K562 (cell line): ENCODE results near the gene G6PC3. TPM values are rescaled to one million over a fixed set of nuclear protein-coding genes. Genes with fewer than 3 reads are reported as not detected.
A peak's percentile ranks its signal among the peaks of the same experiment; 100 is the strongest.

ENCODE experiments used
- ARID1B ChIP-seq: fragments of 450-650 bp; IDR thresholded peaks from 2 replicates; pipeline ENCODE4 v1.6.1; 2016; ENCODE audit warnings: antibody characterized with exemption, mild to moderate bottlenecking, inconsistent platforms
- CBX1 ChIP-seq: sonication (generic); IDR thresholded peaks from 2 replicates; pipeline ENCODE4 v1.6.1; 2016; ENCODE audit warnings: antibody characterized with exemption, low read depth, mild to moderate bottlenecking
- E2F4 ChIP-seq: sonication (generic); formaldehyde crosslinking; IDR thresholded peaks from 2 replicates; pipeline ENCODE4 v1.8.0; 2022; ENCODE audit warnings: mild to moderate bottlenecking, low read depth, missing genetic modification reagents
- ELK3 ChIP-seq: fragments of 450-650 bp; formaldehyde crosslinking; IDR thresholded peaks from 2 replicates; pipeline ENCODE4 v1.4.0; 2020; ENCODE audit warnings: mild to moderate bottlenecking
- FOSL1 ChIP-seq: fragments of 200-800 bp; sonication (Bioruptor generic); conservative IDR thresholded peaks from 2 replicates; pipeline ENCODE4 v1.6.1; 2016; ENCODE audit warnings: missing genetic modification characterization, missing compliant biosample characterization
- GTF3C2 ChIP-seq: IDR thresholded peaks from 3 replicates; pipeline ENCODE4 v1.6.1; 2011; ENCODE audit warnings: borderline replicate concordance, mild to moderate bottlenecking, moderate library complexity; ENCODE audit not compliant: insufficient read length; ENCODE audit errors: extremely low read depth
- ILF3 ChIP-seq: fragments of 450-650 bp; IDR thresholded peaks from 2 replicates; pipeline ENCODE4 v1.6.1; 2018; ENCODE audit warnings: antibody characterized with exemption, mild to moderate bottlenecking, moderate library complexity, borderline replicate concordance
- KLF13 ChIP-seq: fragments of 450-650 bp; IDR thresholded peaks from 2 replicates; pipeline ENCODE4 v1.6.1; 2016; ENCODE audit warnings: missing genetic modification characterization, low read depth, mild to moderate bottlenecking, missing compliant biosample characterization, moderate library complexity, borderline replicate concordance
- MAFK ChIP-seq: IDR thresholded peaks from 2 replicates; pipeline ENCODE4 v1.6.1; 2011; ENCODE audit warnings: low read length, improper control_type of control experiment
- MED1 ChIP-seq: sonication (generic); formaldehyde crosslinking; IDR thresholded peaks from 2 replicates; pipeline ENCODE4 v1.8.1; 2023; ENCODE audit warnings: missing genetic modification reagents, borderline replicate concordance
- MEIS2 ChIP-seq: fragments of 450-650 bp; IDR thresholded peaks from 2 replicates; pipeline ENCODE4 v1.6.1; 2014; ENCODE audit warnings: mild to moderate bottlenecking; ENCODE audit not compliant: partially characterized antibody
- OTX1 ChIP-seq: fragments of 450-650 bp; formaldehyde crosslinking; IDR thresholded peaks from 2 replicates; pipeline ENCODE4 v1.4.0; 2022; ENCODE audit warnings: mild to moderate bottlenecking
- PHB2 ChIP-seq: fragments of 450-650 bp; IDR thresholded peaks from 2 replicates; pipeline ENCODE4 v1.6.1; 2017; ENCODE audit warnings: low read depth
- POLR2A ChIP-seq: fragments of 450-650 bp; conservative IDR thresholded peaks from 2 replicates; pipeline ENCODE4 v1.6.1; 2016
- POLR2AphosphoS2 ChIP-seq: IDR thresholded peaks from 2 replicates; pipeline ENCODE4 v1.6.1; 2012; ENCODE audit warnings: low read length, improper control_type of control experiment
- POLR2G ChIP-seq: fragments of 200-400 bp; formaldehyde crosslinking; IDR thresholded peaks from 2 replicates; pipeline ENCODE4 v1.6.1; 2017; ENCODE audit warnings: low read depth, mild to moderate bottlenecking, antibody characterized with exemption, low read length, moderate library complexity
- POU5F1 ChIP-seq: fragments of 150-350 bp; IDR thresholded peaks from 2 replicates; pipeline ENCODE4 v1.6.1; 2014; ENCODE audit warnings: borderline replicate concordance, low read length, low read depth, mild to moderate bottlenecking; ENCODE audit not compliant: partially characterized antibody
- PYGO2 ChIP-seq: fragments of 450-650 bp; IDR thresholded peaks from 2 replicates; pipeline ENCODE4 v1.6.1; 2016; ENCODE audit warnings: mild to moderate bottlenecking, missing genetic modification characterization, moderate library complexity, missing compliant biosample characterization
- RBM25 ChIP-seq: fragments of 200-400 bp; formaldehyde crosslinking; IDR thresholded peaks from 2 replicates; pipeline ENCODE4 v1.6.1; 2018; ENCODE audit warnings: low read length, low read depth, moderate library complexity; ENCODE audit not compliant: severe bottlenecking
- SAFB2 ChIP-seq: fragments of 200-400 bp; formaldehyde crosslinking; IDR thresholded peaks from 2 replicates; pipeline ENCODE4 v1.6.1; 2018; ENCODE audit warnings: borderline replicate concordance, low read length, low read depth, moderate library complexity; ENCODE audit not compliant: severe bottlenecking
- TAF7 ChIP-seq: fragments of 450-650 bp; IDR thresholded peaks from 2 replicates; pipeline ENCODE4 v1.6.1; 2016; ENCODE audit warnings: missing genetic modification characterization, missing compliant biosample characterization
- TGIF2 ChIP-seq: sonication (generic); formaldehyde crosslinking; IDR thresholded peaks from 2 replicates; pipeline ENCODE4 v1.8.1; 2022; ENCODE audit warnings: mild to moderate bottlenecking, missing genetic modification reagents, moderate library complexity
- ZFP30 ChIP-seq: fragments of 250-450 bp; sonication (Bioruptor Pico); IDR thresholded peaks from 2 replicates; pipeline ENCODE4 v1.8.0; 2022; ENCODE audit warnings: moderate library complexity, mild to moderate bottlenecking, inconsistent platforms, borderline replicate concordance
- ZKSCAN1 ChIP-seq: fragments of 150-350 bp; IDR thresholded peaks from 2 replicates; pipeline ENCODE4 v1.6.1; 2016; ENCODE audit warnings: low read depth, low read length
- ZNF696 ChIP-seq: fragments of 250-450 bp; sonication (Bioruptor Pico); conservative IDR thresholded peaks from 2 replicates; pipeline ENCODE4 v1.4.0; 2020; ENCODE audit warnings: mild to moderate bottlenecking, moderate library complexity
- polyA plus RNA-seq, 8 experiments: library from polyadenylated mRNA; depleted of rRNA in 4 of 8; stranded (reverse) in 5 of 8; unstranded in 3 of 8; fragments of >200 nt; fragmentation: Nextera tagmentation in 2 of 8; fragmentation: Illumina TruSeq in 1 of 8; extraction: Ambion mirVana in 2 of 8; extraction: Trizol in 1 of 8; gene quantifications; 2 replicates each; pipeline versions ENCODE4 v1.2.1 to v1.2.3, GENCODE V29; 2011 to 2014; ENCODE audit warnings: inconsistent platforms in 1 of 8, missing spikeins in 1 of 8
- total RNA-seq, 7 experiments: library from RNA; depleted of rRNA in 6 of 7; stranded (reverse); fragments of >200 nt in 6 of 7; fragmentation: Illumina TruSeq in 2 of 7; extraction: Trizol in 2 of 7; gene quantifications; 2 replicates each; pipeline versions ENCODE4 v1.2.1 to v1.2.3, GENCODE V29; 2011 to 2021; ENCODE audit warnings: low replicate concordance in 1 of 7

The G6PC3 gene
- total and polyA plus RNA-seq, 9 of the 15 experiments (the other 6 are each of a cell fraction or from before 2014, with no cell fraction given), result 10.4 to 57.8 (median 31.1) TPM

GRCh38 chr17:44070455-44071197, at the start of gene G6PC3 (continued):
- TF ChIP-seq POLR2G, result peak; percentile 94
- TF ChIP-seq TGIF2 (CRISPR knock-in tag), result no peak
- no peak for TF ChIP-seq SAFB2
- TF ChIP-seq POLR2A, result peak; percentile 64
- TF ChIP-seq MED1 (CRISPR knock-in tag), result no peak
- TF ChIP-seq MEIS2, result no peak
- peak; percentile 63; the same call in 1 of the 2 replicates for TF ChIP-seq CBX1
- no peak for TF ChIP-seq ARID1B
- no peak; the same call in 1 of the 2 replicates for TF ChIP-seq E2F4
- no peak for TF ChIP-seq ZNF696 (CRISPR knock-in tag)
- TF ChIP-seq ILF3, result no peak
- TF ChIP-seq POU5F1, result peak; percentile 99
- TF ChIP-seq TAF7 (tag), result no peak
- TF ChIP-seq RBM25, result no peak
- peak; percentile 61 for TF ChIP-seq FOSL1 (tag)
- no peak for TF ChIP-seq PYGO2 (tag)
- TF ChIP-seq KLF13, result no peak
- TF ChIP-seq PHB2, result no peak
- TF ChIP-seq ZKSCAN1, result 0 out of 2 replicates have a peak, but pooled peaks have one; percentile 34
- TF ChIP-seq ELK3 (CRISPR knock-in tag), result no peak
- no peak for TF ChIP-seq ZFP30 (CRISPR knock-in tag)
- TF ChIP-seq GTF3C2, result no peak
- no peak for TF ChIP-seq POLR2AphosphoS2
- peak; percentile 18; the same call in 1 of the 2 replicates for TF ChIP-seq MAFK
- no peak for TF ChIP-seq OTX1 (CRISPR knock-in tag)
